Mammary epithelial cell (primary cell): ENCODE data around the gene ARNT2.

Experiments used
- EZH2 ChIP-seq: IDR thresholded peaks from 2 replicates; pipeline ENCODE4 v1.6.1; 2012; ENCODE audit warnings: low read length, inconsistent platforms, borderline replicate concordance
- TF ChIP-seq, protein P1 (sequence below), 2 donors: IDR thresholded peaks in 1 of 2; conservative IDR thresholded peaks in 1 of 2; 2 replicates each; pipeline ENCODE4 v1.5.1; 2011 to 2012; ENCODE audit warnings: inconsistent platforms in 2 of 2, low read length in 2 of 2, mild to moderate bottlenecking in 2 of 2, control low read depth in 1 of 2, low read depth in 1 of 2; ENCODE audit not compliant: insufficient read depth in 1 of 2; ENCODE audit errors: extremely low read depth in 1 of 2

DNA sequence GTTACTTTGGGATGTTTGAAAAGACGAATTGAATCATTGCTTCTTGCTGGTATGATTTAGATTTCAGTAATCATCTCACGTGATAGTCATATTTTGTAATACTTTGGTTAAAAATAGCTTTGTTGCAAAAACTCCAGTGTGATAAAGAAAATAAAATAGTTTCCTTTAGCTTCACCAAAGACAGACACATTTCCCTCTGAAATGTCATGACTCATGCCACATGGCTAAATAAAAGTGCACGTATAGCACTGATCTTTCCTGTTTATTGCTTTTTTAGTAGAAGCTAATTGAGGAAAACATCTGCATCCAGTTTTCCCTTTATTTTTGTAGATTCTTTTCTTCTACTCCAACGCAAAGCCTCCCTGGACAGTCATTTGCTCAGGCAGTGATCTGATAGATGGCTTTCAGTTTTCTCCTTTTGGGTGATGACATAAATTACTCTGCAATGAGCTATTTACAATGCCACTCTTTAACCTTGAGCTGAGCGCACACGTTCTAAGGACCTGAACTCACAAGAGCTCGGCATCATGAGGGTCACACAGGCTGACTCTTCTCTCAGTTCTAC is 84.9 kb downstream of the ARNT2 start:
- TF ChIP-seq, protein P1, sequence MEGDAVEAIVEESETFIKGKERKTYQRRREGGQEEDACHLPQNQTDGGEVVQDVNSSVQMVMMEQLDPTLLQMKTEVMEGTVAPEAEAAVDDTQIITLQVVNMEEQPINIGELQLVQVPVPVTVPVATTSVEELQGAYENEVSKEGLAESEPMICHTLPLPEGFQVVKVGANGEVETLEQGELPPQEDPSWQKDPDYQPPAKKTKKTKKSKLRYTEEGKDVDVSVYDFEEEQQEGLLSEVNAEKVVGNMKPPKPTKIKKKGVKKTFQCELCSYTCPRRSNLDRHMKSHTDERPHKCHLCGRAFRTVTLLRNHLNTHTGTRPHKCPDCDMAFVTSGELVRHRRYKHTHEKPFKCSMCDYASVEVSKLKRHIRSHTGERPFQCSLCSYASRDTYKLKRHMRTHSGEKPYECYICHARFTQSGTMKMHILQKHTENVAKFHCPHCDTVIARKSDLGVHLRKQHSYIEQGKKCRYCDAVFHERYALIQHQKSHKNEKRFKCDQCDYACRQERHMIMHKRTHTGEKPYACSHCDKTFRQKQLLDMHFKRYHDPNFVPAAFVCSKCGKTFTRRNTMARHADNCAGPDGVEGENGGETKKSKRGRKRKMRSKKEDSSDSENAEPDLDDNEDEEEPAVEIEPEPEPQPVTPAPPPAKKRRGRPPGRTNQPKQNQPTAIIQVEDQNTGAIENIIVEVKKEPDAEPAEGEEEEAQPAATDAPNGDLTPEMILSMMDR (conservative IDR thresholded peaks at IDR 0.05 in 1 of 2, IDR thresholded peaks at IDR 0.05 in 1 of 2; ENCODE audit: extremely low read depth in 1 of 2, insufficient read depth in 1 of 2, low read depth in 1 of 2, low read length in 2 of 2): no peak
- TF ChIP-seq EZH2: no peak
